ENCODE data around the gene ASPSCR1. TPM values are rescaled to one million over a fixed set of nuclear protein-coding genes. Genes with fewer than 3 reads are reported as not detected.

The ASPSCR1 gene
- total RNA-seq, 1 experiment from 2014 or later = 54.9 TPM

DNA sequence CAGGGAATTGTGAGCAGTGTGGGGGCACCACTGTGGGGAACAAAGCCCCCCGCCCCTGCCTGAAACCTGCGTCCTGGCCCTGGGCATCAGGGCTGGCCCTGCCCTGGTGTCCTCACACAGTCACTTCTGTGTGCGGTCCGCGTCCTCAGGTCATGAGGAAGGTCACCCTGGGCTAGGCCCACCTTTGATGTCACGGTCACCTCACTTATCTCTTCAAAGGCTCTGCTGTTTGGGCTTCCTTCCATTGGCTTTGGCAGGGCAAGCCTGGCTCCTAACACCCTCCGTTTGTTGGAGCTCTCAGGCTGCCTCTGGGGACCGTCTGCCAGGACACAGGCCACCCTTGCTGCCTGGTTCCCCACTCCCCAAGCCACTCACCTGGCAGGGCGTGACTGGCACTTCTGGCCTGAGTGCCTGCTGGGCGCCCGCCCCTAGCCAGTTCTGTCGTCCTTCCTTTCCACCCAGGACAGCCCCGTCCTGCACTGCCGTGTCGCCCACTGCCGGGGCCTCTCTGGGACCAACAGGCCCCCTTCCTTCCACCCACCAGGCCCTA is 36.4 kb downstream of the ASPSCR1 start:
- no peak overlapping the region for H3K27ac ChIP-seq
- H3K4me2 ChIP-seq = no peak overlapping the region
- H3K27me3 ChIP-seq (ENCODE audit: insufficient read depth, low read depth) = no peaks in the 10 kb centered on the region
- H2AFZ ChIP-seq = no peak overlapping the region
- H3F3A ChIP-seq (ENCODE audit: insufficient read depth, low read depth) = no peaks in the 10 kb centered on the region
- intact Hi-C loops (cut with micrococcal nuclease; ENCODE audit: unreplicated experiment) = no loop called here
- BruUV-seq (replicated peaks) = no TSS peak
- H3K9me2 ChIP-seq (ENCODE audit: insufficient read depth) = no peaks in the 10 kb centered on the region
- H4K20me1 ChIP-seq (ENCODE audit: insufficient read depth) = no peaks in the 10 kb centered on the region
- CTCF ChIA-PET = no interaction called here
- H3K4me1 ChIP-seq (replicated peaks; ENCODE audit: insufficient read depth) = no peaks in the 10 kb centered on the region
- DNase-seq = no peak
- no peaks in the 10 kb centered on the region for H3K36me3 ChIP-seq (ENCODE audit: low read depth)
- H3K79me2 ChIP-seq (ENCODE audit: low read depth) = no peaks in the 10 kb centered on the region
- POLR2A ChIA-PET (ENCODE audit: unreplicated experiment) = no interaction called here
- no peaks in the 10 kb centered on the region for H3K9me3 ChIP-seq (ENCODE audit: insufficient read depth, low read depth)
- no peak for TF ChIP-seq CTCF (conservative IDR thresholded peaks at IDR 0.05)
- no peak for TF ChIP-seq EZH2 (IDR thresholded peaks at IDR 0.05; ENCODE audit: low read depth)
- no peak overlapping the region for H3K4me3 ChIP-seq

DNA sequence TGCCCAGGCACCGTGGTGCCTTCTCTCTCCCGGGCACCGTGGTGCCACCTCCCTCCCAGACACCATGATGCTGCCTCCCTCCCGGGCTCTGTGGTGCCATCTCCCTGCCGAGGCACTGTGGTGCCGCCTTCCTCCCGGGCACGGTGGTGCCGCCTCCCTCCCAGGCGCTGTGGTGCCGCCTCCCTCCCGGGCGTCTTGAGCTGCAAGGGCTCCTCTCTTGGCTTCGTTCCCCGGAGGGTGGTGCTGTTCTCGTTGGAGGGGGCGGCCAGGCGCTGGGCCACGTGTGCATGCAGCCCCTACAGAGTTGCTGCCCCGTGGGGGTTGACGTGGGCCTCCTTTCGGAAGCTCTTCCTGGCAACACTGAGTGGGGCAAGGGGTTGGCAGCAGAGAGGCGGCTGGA is 37.0 kb downstream of the ASPSCR1 start:
- CTCF ChIA-PET = no interaction called here
- H3K27ac ChIP-seq = no peak overlapping the region
- BruUV-seq (replicated peaks) = no TSS peak
- H3K79me2 ChIP-seq (ENCODE audit: low read depth) = no peaks in the 10 kb centered on the region
- H3K27me3 ChIP-seq (ENCODE audit: insufficient read depth, low read depth) = no peaks in the 10 kb centered on the region
- H3K36me3 ChIP-seq (ENCODE audit: low read depth) = no peaks in the 10 kb centered on the region
- no peaks in the 10 kb centered on the region for H4K20me1 ChIP-seq (ENCODE audit: insufficient read depth)
- no peak overlapping the region for H3K4me2 ChIP-seq
- TF ChIP-seq CTCF (conservative IDR thresholded peaks at IDR 0.05) = no peak
- no peak for TF ChIP-seq EZH2 (IDR thresholded peaks at IDR 0.05; ENCODE audit: low read depth)
- no peak overlapping the region for H2AFZ ChIP-seq
- no peak overlapping the region for H3K4me3 ChIP-seq
- H3K9me3 ChIP-seq (ENCODE audit: insufficient read depth, low read depth) = no peaks in the 10 kb centered on the region
- POLR2A ChIA-PET (ENCODE audit: unreplicated experiment) = no interaction called here
- intact Hi-C loops (cut with micrococcal nuclease; ENCODE audit: unreplicated experiment) = no loop called here
- no peaks in the 10 kb centered on the region for H3K9me2 ChIP-seq (ENCODE audit: insufficient read depth)
- H3K4me1 ChIP-seq (replicated peaks; ENCODE audit: insufficient read depth) = no peaks in the 10 kb centered on the region
- H3F3A ChIP-seq (ENCODE audit: insufficient read depth, low read depth) = no peaks in the 10 kb centered on the region
- DNase-seq = no peak

DNA sequence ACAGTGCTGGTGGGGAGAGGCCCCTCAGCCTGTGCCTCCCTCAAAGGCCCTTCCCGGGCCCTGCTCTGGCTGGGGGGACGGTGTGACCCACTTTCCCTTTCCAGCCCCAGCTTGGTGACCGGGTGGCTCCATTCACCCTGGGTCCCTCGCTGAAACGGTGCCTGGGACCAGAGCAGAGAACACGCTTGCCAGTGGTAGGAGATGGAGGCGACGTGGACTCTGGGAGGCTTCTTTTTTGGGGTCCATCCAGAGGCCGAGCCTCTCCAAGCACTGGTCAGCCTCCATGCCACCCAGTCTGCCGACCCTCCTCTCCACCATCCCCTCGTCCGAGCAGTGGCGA is 37.5 kb downstream of the ASPSCR1 start:
- no peaks in the 10 kb centered on the region for H3K27me3 ChIP-seq (ENCODE audit: insufficient read depth, low read depth)
- no peak overlapping the region for H3K4me3 ChIP-seq
- TF ChIP-seq EZH2 (IDR thresholded peaks at IDR 0.05; ENCODE audit: low read depth) (no peak), CTCF (conservative IDR thresholded peaks at IDR 0.05) (no peak)
- no peaks in the 10 kb centered on the region for H3K79me2 ChIP-seq (ENCODE audit: low read depth)
- no peaks in the 10 kb centered on the region for H3K36me3 ChIP-seq (ENCODE audit: low read depth)
- H3K4me2 ChIP-seq = no peak overlapping the region
- intact Hi-C loops (cut with micrococcal nuclease; ENCODE audit: unreplicated experiment) = no loop called here
- no peak overlapping the region for H3K27ac ChIP-seq
- no peaks in the 10 kb centered on the region for H3K9me2 ChIP-seq (ENCODE audit: insufficient read depth)
- H3F3A ChIP-seq (ENCODE audit: insufficient read depth, low read depth) = no peaks in the 10 kb centered on the region
- no peaks in the 10 kb centered on the region for H3K9me3 ChIP-seq (ENCODE audit: insufficient read depth, low read depth)
- no TSS peak for BruUV-seq (replicated peaks)
- H4K20me1 ChIP-seq (ENCODE audit: insufficient read depth) = no peaks in the 10 kb centered on the region
- DNase-seq = no peak
- H2AFZ ChIP-seq = no peak overlapping the region
- no peaks in the 10 kb centered on the region for H3K4me1 ChIP-seq (replicated peaks; ENCODE audit: insufficient read depth)
- ChIA-PET POLR2A (ENCODE audit: unreplicated experiment) (no interaction called here), CTCF (no interaction called here)
